Lung (tissue), 12 donors: ENCODE data around the gene FXYD2. TPM values are rescaled to one million over a fixed set of nuclear protein-coding genes. Genes with fewer than 3 reads are reported as not detected.

Experiments
- ATAC-seq: fragments of 200-7000 bp; cut with Tn5 transposase; one replicate; pipeline ENCODE4 v1.9.1; 2020; ENCODE audit warnings: moderate number of reproducible peaks; ENCODE audit not compliant: insufficient read depth, low FRiP score
- DNase-seq, 3 donors: peaks; one replicate each; pipeline ENCODE4 v3.0.0-alpha.2; 2013 to 2017
- H3K27ac ChIP-seq, 2 donors: one replicate each; pipeline ENCODE4 v1.5.1; 2013; ENCODE audit warnings: mild to moderate bottlenecking in 2 of 2, moderate library complexity in 2 of 2, control low read depth in 1 of 2, inconsistent platforms in 1 of 2, low read depth in 1 of 2, low read length in 1 of 2
- H3K27me3 ChIP-seq, 3 donors: one replicate each; pipeline ENCODE4 v1.5.1; 2013; ENCODE audit warnings: low read length in 2 of 3; ENCODE audit not compliant: control insufficient read depth in 3 of 3, insufficient read depth in 3 of 3
- H3K36me3 ChIP-seq, 4 donors: one replicate each; pipeline ENCODE4 v1.5.1; 2013; ENCODE audit warnings: low read length in 4 of 4, mild to moderate bottlenecking in 1 of 4, moderate library complexity in 1 of 4; ENCODE audit not compliant: control insufficient read depth in 4 of 4, insufficient read depth in 4 of 4
- H3K4me1 ChIP-seq, 5 donors: one replicate each; pipeline ENCODE4 v1.5.1; 2013; ENCODE audit warnings: low read length in 5 of 5, mild to moderate bottlenecking in 2 of 5, moderate library complexity in 1 of 5; ENCODE audit not compliant: control insufficient read depth in 5 of 5, insufficient read depth in 5 of 5
- H3K4me3 ChIP-seq: one replicate; pipeline ENCODE4 v1.5.1; 2013; ENCODE audit warnings: mild to moderate bottlenecking, control low read depth, moderate library complexity
- H3K9ac ChIP-seq, 2 donors: one replicate each; pipeline ENCODE4 v1.5.1; 2013; ENCODE audit warnings: low read length in 2 of 2, control low read depth in 1 of 2; ENCODE audit not compliant: insufficient read depth in 1 of 2
- H3K9me3 ChIP-seq, 4 donors: one replicate each; pipeline ENCODE4 v1.5.1; 2013; ENCODE audit warnings: low read length in 3 of 4, mild to moderate bottlenecking in 1 of 4, moderate library complexity in 1 of 4; ENCODE audit not compliant: control insufficient read depth in 4 of 4, insufficient read depth in 3 of 4
- WGBS, 2 donors: extraction: QIAGEN DNeasy Blood & Tissue Kit; methylation state at CpG; one replicate each; pipeline ENCODE4 v1.1.7; 2013; 5-methylcytosine and 5-hydroxymethylcytosine counted together
- polyA plus RNA-seq, 2 donors: library from polyadenylated mRNA; stranded (reverse); fragments of 200-250 nt; gene quantifications; one replicate each; pipeline ENCODE4 v1.2.1, GENCODE V29; 2013
- total RNA-seq, 2 donors: library from RNA; depleted of rRNA in 1 of 2; stranded (reverse); fragments of >200 nt in 1 of 2; gene quantifications; one replicate each; pipeline ENCODE4 v1.2.1, GENCODE V29; 2014 to 2021
- TF ChIP-seq, protein P1 (sequence below): IDR thresholded peaks from 2 replicates; pipeline ENCODE4 v1.5.1; 2012; ENCODE audit warnings: mild to moderate bottlenecking; ENCODE audit errors: control extremely low read depth, extremely low read depth
- donor health status: control.
- donor health status: control.
- donor health status: Bipolar disorder and iron deficiency.
- donor health status: healthy.
- donor health status: DM: yes; HTN: yes; CAD: no.

Gene FXYD2
- total and polyA plus RNA-seq, 4 donors, result 1.6 to 6.9 (median 3.7) TPM

DNA sequence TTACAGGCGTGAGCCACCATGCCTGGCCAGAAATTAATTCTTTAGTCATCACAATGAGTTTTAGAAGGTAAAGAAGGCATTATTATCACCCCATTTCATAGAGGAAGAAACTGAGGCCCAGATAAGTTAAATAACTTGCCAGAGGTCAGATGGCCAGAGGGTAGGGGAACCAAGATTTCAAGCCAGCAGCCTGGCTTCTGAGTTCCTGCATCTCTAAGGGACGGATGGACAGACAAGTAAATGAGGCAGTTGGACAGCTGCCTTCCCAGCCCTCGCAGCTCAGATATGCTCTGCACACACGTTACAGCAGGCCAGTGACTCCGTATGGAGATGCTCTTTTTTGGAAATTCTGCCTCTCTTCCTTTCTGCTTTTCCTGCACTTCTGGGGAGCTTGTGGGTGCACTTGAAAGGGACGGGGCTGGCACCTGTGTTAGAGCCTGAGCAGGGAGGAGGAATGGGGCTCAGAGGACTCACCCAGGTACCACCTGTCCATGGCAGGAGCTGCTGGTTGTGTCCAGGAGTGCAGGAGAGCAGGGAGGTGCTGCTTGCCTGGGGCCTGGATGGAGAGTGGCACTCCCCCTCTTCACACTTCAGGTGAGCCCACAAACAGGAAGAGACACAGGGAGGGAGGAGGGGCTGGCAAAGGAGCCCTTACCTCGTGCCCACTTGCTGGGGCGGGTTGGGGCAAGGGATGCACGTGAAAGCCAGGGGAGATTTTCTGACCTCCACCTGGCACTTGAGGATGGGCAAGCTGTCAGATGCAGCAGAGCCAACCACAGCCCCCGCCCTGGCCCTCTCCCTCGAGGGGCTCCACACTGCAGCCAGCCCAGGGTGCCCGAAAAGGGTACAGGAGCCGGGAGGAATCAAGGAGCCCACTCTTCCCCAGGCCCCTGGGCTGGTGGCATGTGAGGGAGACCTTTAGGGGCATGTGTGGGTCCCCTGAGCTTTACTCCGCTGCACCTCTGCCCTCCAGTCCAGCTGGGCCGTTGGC lies 3.3 kb upstream of the FXYD2 start:
- Histone ChIP-seq H3K36me3 (no peaks in the 10 kb centered on the region), H3K4me1 (peaks cover 0 to 58% (median 33%) of the 10 kb centered on the region in 5 donors)
- 72 to 77% methylated on average over 13 to 15 of the region's 15 CpGs for WGBS, 2 donors

DNA sequence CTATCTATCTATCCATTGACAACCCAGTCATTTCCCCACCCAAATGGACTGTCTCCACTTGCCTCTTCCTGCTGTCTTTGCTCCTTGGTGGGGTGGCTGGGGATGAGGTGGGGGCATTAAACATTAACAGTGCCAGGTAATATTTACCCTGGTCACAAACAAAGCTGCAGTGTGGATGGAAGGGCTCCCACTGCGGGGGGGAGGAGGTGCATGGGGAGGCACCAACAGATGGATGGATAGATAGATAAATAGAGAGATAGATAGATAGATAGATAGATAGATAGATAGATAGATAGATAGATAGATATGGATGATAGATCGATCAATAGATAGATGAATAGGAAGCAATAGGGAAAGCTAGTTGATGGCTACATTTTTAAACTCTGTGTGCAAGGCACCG lies 2.3 kb upstream of the FXYD2 start:
- H3K36me3 ChIP-seq, result no peaks in the 10 kb centered on the region
- no peaks in the 10 kb centered on the region for H3K27me3 ChIP-seq
- H3K27ac ChIP-seq, result no peak overlapping the region
- 84 to 95% methylated on average over 3 of the region's 3 CpGs for WGBS, 2 donors
- no peak overlapping the region for H3K9ac ChIP-seq
- TF ChIP-seq, protein P1, sequence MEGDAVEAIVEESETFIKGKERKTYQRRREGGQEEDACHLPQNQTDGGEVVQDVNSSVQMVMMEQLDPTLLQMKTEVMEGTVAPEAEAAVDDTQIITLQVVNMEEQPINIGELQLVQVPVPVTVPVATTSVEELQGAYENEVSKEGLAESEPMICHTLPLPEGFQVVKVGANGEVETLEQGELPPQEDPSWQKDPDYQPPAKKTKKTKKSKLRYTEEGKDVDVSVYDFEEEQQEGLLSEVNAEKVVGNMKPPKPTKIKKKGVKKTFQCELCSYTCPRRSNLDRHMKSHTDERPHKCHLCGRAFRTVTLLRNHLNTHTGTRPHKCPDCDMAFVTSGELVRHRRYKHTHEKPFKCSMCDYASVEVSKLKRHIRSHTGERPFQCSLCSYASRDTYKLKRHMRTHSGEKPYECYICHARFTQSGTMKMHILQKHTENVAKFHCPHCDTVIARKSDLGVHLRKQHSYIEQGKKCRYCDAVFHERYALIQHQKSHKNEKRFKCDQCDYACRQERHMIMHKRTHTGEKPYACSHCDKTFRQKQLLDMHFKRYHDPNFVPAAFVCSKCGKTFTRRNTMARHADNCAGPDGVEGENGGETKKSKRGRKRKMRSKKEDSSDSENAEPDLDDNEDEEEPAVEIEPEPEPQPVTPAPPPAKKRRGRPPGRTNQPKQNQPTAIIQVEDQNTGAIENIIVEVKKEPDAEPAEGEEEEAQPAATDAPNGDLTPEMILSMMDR, result no peak
- peak in 1 of 3 donors; percentile 6 for DNase-seq
- peaks cover 0 to 66% (median 39%) of the 10 kb centered on the region in 5 donors for H3K4me1 ChIP-seq
- no peaks in the 10 kb centered on the region for H3K9me3 ChIP-seq
- H3K4me3 ChIP-seq, result no peak overlapping the region
- ATAC-seq, result no peak

More for the DNA sequence above, 3.3 kb upstream of the FXYD2 start:
- H3K9ac ChIP-seq, result no peak overlapping the region
- peak overlapping the region in 1 of 2 donors; percentile 54 for H3K27ac ChIP-seq
- ATAC-seq (no peak), DNase-seq (peak in 1 of 3 donors; percentile 12)
- no peak overlapping the region for H3K4me3 ChIP-seq
- TF ChIP-seq, protein P1, result no peak
- H3K9me3 ChIP-seq, result no peaks in the 10 kb centered on the region
- H3K27me3 ChIP-seq, result no peaks in the 10 kb centered on the region

DNA sequence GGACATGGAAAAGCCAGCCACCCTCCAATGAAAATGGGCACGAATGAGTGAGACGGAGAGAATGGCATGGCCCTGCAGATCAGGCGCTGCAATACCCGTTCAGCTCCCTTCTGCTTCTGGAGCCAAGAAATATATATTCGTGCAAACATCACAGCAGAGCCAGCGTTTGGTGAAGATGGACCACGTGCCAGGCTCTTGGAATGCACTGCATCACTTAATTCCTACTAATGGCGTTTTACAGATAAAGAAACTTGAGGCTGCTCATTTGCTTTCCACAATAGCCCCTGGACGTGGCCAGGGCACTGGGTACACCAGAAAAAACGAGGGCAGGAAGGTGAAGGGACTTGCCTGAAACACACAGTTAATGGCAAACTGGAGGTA lies 1.6 kb upstream of the FXYD2 start:
- Histone ChIP-seq H3K27ac (no peak overlapping the region), H3K4me1 (peaks cover 0 to 62% (median 39%) of the 10 kb centered on the region in 5 donors), H3K9me3 (no peaks in the 10 kb centered on the region), H3K36me3 (no peaks in the 10 kb centered on the region), H3K4me3 (no peak overlapping the region), H3K9ac (peak overlapping the region in 1 of 2 donors; percentile 23), H3K27me3 (no peaks in the 10 kb centered on the region)
- WGBS, 2 donors, result 60 to 77% methylated on average over 10 of the region's 10 CpGs
- no peak for ATAC-seq
- TF ChIP-seq, protein P1, result no peak
- peak; percentile 69 to 78 (median 75) for DNase-seq
